ENCODE measurements around the gene CA9. TPM values are rescaled to one million over a fixed set of nuclear protein-coding genes. Genes with fewer than 3 reads are reported as not detected.

The CA9 gene
- total RNA-seq, 1 experiment from 2014 or later = 8.5 TPM

- TF ChIP-seq YY1 (IDR thresholded peaks at IDR 0.05; ENCODE audit: extremely low read depth, insufficient replicate concordance, low read depth, low read length) (no peak), CEBPB (IDR thresholded peaks at IDR 0.05; ENCODE audit: low read depth) (no peak)
Observed at GRCh38 chr9:35711501-35712428, 38.0 kb downstream of the CA9 start (continued).

- CTCF ChIA-PET = no interaction called here
Observed at GRCh38 chr9:35712762-35713400, 39.2 kb downstream of the CA9 start.

More at GRCh38 chr9:35712762-35713400, 39.2 kb downstream of the CA9 start:
- no TSS peak for BruUV-seq (replicated peaks)
- H3K79me2 ChIP-seq (ENCODE audit: insufficient read depth, low read length) = no peaks in the 10 kb centered on the region
- no peaks in the 10 kb centered on the region for H3K9me2 ChIP-seq (ENCODE audit: insufficient read depth)
- no peaks in the 10 kb centered on the region for H3K9me3 ChIP-seq (ENCODE audit: control insufficient read depth in 1 of 2, insufficient read depth in 1 of 2, low read depth in 1 of 2, low read length in 2 of 2)
- H3K4me1 ChIP-seq (ENCODE audit: control insufficient read depth in 1 of 2, insufficient read depth in 2 of 2, low read length in 2 of 2) = no peaks in the 10 kb centered on the region
- no peaks in the 10 kb centered on the region for H4K20me1 ChIP-seq (ENCODE audit: insufficient read depth)
- no peaks in the 10 kb centered on the region for H3K27me3 ChIP-seq (ENCODE audit: insufficient read depth, low read length)
- no peak overlapping the region for H3K27ac ChIP-seq (ENCODE audit: low read depth, low read length)
- H3K9ac ChIP-seq (ENCODE audit: low read length) = no peak overlapping the region
- ATAC-seq (no peak), DNase-seq (ENCODE audit: low read depth, low spot score) (no peak)
- TF ChIP-seq ZNF274 (IDR thresholded peaks at IDR 0.05; ENCODE audit: low read depth, low read length) (no peak), FOSL1 (IDR thresholded peaks at IDR 0.05; ENCODE audit: low read depth) (no peak), ZBTB33 (IDR thresholded peaks at IDR 0.05; ENCODE audit: extremely low read depth, insufficient replicate concordance, low read length) (no peak), SP1 (IDR thresholded peaks at IDR 0.05; ENCODE audit: low read depth) (no peak), REST (IDR thresholded peaks at IDR 0.05; ENCODE audit: low read depth) (no peak), CTCF (IDR thresholded peaks at IDR 0.05 in 2 of 3, conservative IDR thresholded peaks at IDR 0.05 in 1 of 3; ENCODE audit: borderline replicate concordance in 1 of 3, insufficient read depth in 1 of 3, low read depth in 2 of 3, low read length in 2 of 3) (no peak), CBX3 (IDR thresholded peaks at IDR 0.05; ENCODE audit: low read depth) (no peak), SRF (IDR thresholded peaks at IDR 0.05; ENCODE audit: low read depth) (no peak)
- H3K4me3 ChIP-seq (replicated peaks in 1 of 2; ENCODE audit: low read depth in 1 of 2, low read length in 2 of 2) = no peak overlapping the region
- no peak overlapping the region for H2AFZ ChIP-seq (ENCODE audit: low read depth, low read length, poor library complexity, severe bottlenecking)
- ChIA-PET POLR2A (interaction anchor here (1.1 kb wide), 1 partner anchor 15 kb away, joined by 3 read pairs; no protein-coding TSS in a partner anchor), RAD21 (ENCODE audit: low non-redundant PET in 1 of 2, low total read pairs in 2 of 2, uncharacterized antibody in 2 of 2, unreplicated experiment in 2 of 2) (no interaction called here)
- peaks cover 64 to 65% of the 10 kb centered on the region in 2 experiments for H3K36me3 ChIP-seq (ENCODE audit: control insufficient read depth in 1 of 2, insufficient read depth in 2 of 2, low read length in 2 of 2)
- intact Hi-C loops (cut with micrococcal nuclease) = no loop called here
- H3K4me2 ChIP-seq (ENCODE audit: low read length) = no peak overlapping the region

Data from HCT116 (cell line).